Measurements from ENCODE around the gene VAV1.

The VAV1 gene

GRCh38 chr19:6772028-6772865, at the start of gene VAV1:
Gene VAV1 (plus strand): TSS chr19:6772708. CDS start chr19:6772808, 100 bp downstream.
- no peak for DNase-seq

DNA sequence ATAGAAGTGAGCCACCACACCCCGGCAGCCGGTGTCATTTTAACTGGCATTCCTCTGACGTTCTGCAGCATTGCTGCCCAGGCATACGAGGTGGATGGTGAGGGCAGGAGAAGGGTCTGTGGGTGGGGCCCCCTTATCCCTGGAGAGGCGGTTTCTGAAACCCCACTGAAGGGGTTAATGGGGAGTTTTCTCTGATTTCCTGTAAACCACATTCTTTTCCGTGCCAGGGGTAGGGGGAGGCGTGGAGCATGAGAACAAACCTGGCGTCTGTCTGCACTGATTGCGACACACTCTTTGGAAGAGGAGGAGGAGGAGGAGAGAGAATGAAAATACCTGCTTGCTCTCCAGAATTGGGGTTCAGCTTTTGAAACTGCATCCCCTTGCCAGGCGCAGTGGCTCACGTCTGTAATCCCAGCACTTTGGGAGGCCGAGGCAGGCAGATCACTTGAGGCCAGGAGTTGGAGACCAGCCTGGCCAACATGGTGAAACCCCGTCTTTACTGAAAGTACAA, 49.3 kb upstream of the VAV1 start:
- no peak for DNase-seq

DNA sequence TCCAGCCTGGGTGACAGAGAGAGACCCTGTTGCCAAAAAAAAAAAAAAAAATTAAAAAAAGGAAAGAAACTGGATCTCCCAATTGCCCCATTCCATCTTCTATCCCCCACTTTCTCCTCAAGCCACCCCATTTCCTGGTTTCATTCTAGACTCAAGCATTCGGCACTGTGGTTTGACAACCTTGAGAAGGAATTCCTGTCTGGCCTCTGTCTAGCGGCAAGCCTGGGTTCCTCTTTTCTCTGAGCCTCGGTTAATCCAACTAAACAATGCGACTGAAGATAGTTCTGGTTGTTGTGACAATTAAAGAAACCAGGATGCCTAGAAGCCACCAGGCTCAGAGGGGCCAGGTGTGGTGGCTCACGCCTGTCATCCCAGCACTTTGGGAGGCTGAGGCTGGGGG, 48.8 kb upstream of the VAV1 start:
- no peak for DNase-seq

DNA sequence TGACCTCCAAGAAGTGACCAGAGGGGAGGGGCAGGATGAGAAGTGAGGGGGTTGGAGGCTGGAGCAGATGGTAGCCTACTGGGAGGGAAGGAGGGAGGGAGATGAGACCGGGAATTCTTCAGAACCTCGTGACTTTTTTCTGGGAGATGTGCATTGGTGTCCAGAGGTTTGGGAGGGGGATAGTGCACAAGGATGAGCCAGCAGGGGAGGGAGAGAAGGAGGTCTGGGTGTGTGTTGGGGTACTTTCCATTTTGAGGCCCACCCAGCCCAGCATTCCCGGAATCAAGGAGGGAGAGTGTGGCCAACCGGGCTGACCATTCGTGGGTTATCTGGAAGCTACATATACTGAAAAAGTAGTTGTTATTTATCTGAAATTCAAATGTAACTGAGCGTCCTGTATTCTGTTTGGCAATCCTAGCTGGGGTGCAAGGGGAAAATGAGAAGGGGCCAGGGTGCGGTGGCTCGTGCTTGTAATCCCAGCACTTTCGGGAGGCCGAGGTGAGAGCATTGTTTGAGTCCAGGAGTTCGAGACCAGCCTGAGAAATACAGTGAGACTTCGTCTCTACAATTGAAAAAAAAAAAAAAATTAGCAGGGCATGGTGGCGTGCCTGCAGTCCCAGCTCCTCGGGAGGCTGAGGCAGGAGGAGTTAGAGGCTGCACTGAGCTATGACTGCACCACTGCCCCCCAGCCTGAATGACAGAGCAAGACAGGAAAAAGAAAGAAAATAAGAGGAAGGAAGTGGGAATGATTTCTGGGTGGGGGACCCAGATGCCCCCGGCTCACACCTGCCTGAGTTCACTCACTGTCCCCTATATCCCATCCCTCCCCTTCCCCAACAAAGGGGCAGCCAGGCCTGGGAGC, 47.6 kb upstream of the VAV1 start:
- DNase-seq, result no peak

DNA sequence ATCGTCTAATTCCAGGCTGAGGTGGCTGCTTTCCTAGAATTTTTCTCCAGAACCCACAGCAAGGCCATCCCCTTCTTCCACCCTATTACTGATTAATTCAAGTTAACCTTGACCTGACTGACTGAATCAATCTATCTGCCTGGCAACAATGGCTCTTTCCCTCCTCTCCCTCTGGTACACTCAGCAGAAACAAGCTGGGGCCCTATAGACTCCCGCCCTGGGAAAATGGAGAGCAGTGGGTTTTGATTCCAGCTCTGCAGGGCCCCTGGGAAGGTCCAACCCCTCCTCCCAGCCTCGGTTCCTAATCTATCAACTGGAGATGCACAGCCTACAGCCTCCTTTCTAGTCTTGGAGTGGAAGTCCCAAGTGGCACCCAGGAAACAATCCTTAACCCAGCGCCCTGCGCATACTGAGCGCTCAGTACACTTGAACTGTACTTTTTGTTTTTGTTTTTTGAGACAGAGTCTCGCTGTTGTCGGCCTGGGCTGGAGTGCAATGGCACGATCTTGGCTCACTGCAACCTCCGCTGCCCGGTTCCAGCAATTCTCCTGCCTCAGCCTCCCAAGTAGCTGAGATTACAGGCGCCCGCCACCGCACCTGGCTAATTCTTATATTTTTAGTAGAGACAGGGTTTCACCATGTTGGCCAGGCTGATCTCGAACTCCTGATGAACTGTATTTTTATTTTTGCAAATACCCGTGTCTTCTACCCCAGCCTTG, 46.8 kb upstream of the VAV1 start:
- DNase-seq, result no peak

GRCh38 chr19:6728346-6728745, 44.2 kb upstream of the VAV1 start:
- no peak for DNase-seq

- no peak for DNase-seq
These were observed 42.8 kb upstream of the VAV1 start for GRCh38 chr19:6729573-6730152.

- DNase-seq, result no peak
These were observed 42.2 kb upstream of the VAV1 start for GRCh38 chr19:6730153-6730804.

GRCh38 chr19:6730941-6731670, 41.4 kb upstream of the VAV1 start:
- DNase-seq, result no peak

DNA sequence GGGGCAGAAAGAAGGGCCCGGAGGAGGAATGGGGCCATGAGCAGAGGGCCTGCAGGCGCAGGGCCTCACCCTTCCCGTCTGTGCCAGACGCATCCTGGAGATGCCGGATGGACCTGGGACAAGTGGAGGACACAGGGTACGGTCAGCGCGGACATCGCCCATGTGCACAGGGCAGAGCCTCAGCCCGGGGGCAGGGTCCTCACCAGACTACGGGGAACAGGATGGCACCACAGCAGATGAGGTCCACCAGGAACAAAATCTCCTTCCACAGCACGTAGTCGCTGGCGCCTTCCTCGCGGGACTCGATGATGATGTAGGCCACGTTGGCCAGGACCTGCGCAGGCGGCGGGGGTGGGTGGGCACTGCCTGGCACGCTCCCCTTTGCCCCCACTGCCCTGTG, 40.7 kb upstream of the VAV1 start:
- DNase-seq, result no peak

DNA sequence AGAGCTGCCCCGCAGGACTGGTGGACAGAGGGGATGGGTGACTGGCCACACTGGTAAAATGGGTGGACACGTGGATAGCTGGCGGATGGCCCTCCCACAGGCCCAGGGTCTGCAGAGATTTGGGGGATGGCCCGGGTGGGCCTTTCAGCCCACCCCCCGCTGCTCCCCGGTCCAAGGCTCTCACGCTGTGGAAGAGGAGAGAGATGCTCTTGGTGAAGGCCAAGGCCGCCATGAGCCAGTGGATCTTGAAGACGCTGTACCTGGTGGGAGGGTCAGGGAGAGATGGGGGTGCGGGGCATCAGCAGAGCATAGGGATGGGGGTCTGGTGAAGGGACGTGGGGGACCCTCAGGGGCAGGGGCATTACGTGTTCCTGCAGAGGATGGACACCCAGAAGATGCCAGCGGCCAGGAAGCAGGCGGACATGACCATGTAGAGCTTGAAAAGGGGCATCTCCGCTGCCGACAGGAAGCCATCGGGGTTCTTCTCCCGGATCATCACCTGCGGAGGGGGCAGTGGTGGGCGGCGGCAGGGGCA, 39.6 kb upstream of the VAV1 start:
- no peak for DNase-seq

- no peak for DNase-seq
These were observed 39.0 kb upstream of the VAV1 start for GRCh38 chr19:6733338-6734095.

- no peak for DNase-seq
These were observed 38.3 kb upstream of the VAV1 start for GRCh38 chr19:6734096-6734696.

DNA sequence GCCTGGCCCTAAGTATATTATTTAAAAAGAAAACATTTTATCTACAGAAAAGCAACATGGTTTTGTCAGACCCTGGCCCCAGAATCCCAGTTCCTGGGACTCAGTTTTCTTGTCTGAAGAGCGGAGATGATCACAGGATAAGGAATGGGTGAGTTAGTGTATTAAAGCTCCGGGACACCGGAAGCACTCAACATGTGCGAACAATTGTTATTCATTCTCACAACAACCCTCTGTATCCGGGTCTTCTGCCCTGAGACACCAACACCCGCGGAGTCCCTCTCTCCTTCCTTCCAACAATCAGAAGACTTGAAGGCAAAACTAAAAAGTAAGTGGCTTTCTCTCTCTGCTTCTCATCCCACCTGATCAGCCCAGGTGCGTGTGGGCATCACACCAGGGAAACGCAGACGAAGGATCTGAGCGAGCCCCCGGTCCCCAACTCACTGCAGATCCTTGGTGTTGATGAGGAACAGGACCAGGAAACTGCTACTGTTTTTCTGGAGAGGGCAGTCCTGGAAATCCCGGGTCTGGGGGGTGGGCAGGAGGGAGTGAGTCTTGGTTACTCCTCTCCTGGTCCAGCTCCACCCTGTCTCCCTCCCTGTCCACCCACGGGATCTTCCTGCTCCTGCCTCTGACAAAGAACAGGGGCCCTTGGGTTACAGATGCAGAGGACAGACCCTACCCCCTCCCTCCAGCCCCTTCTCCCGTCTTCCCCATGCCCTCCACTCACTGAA, 37.2 kb upstream of the VAV1 start:
- DNase-seq, result no peak

- peak; percentile 73 for DNase-seq
These were observed 36.2 kb upstream of the VAV1 start for GRCh38 chr19:6736169-6736916.

- DNase-seq, result no peak
These were observed 35.6 kb upstream of the VAV1 start for GRCh38 chr19:6736917-6737283.

GRCh38 chr19:6737284-6737872, 35.1 kb upstream of the VAV1 start, which contains the start of gene GPR108:
Gene GPR108 (minus strand): TSS chr19:6737580. CDS start chr19:6737576, 4 bp downstream.
- DNase-seq, result peak; percentile 98

All from NCI-H510A treated with DMSO at 0.1 percent for 48 hours (cell line).